AG04449 (cell line): ENCODE results near the gene CPXM2.

Experiments
- CTCF ChIA-PET: fragments of 350-600 bp; formaldehyde crosslinking; extraction: SDS; loops from one replicate; lab custom pipeline; 2021; ENCODE audit warnings: antibody characterized with exemption; lab: Yijun Ruan, JAX
- POLR2A ChIA-PET: fragments of 400-600, 350-600 bp; formaldehyde crosslinking; extraction: SDS; loops from one replicate; lab custom pipeline; 2020; ENCODE audit warnings: antibody characterized with exemption, inconsistent platforms; lab: Yijun Ruan, JAX
- DNase-seq: peaks from one replicate; pipeline ENCODE4 v3.0.0-alpha.2; 2010; ENCODE audit warnings: low read depth, low spot score
- H3K4me3 ChIP-seq: 2 replicates; pipeline ENCODE4 v1.5.1; 2011; ENCODE audit warnings: low read depth, mild to moderate bottlenecking, control low read depth, low read length
- CTCF ChIP-seq: IDR thresholded peaks from one replicate; pipeline ENCODE4 v1.5.1; 2011; ENCODE audit warnings: mild to moderate bottlenecking, moderate library complexity, low read length, control low read depth, inconsistent platforms; ENCODE audit not compliant: insufficient read depth; ENCODE audit errors: missing control alignments

Gene CPXM2

GRCh38 chr10:123715546-123715945, 176.1 kb downstream of the CPXM2 start:
- TF ChIP-seq CTCF = no peak
- DNase-seq = no peak
- POLR2A ChIA-PET = no interaction called here
- no peak overlapping the region for H3K4me3 ChIP-seq
- CTCF ChIA-PET = no interaction called here

- CTCF ChIA-PET = no interaction called here
These were observed 185.4 kb downstream of the CPXM2 start for GRCh38 chr10:123706236-123706635.

GRCh38 chr10:123704812-123705211, 186.8 kb downstream of the CPXM2 start:
- no peak for TF ChIP-seq CTCF
- DNase-seq = no peak
- ChIA-PET POLR2A (no interaction called here), CTCF (no interaction called here)
- H3K4me3 ChIP-seq = no peak overlapping the region

More at GRCh38 chr10:123706236-123706635, 185.4 kb downstream of the CPXM2 start:
- POLR2A ChIA-PET = no interaction called here
- DNase-seq = no peak
- no peak overlapping the region for H3K4me3 ChIP-seq
- no peak for TF ChIP-seq CTCF

DNA sequence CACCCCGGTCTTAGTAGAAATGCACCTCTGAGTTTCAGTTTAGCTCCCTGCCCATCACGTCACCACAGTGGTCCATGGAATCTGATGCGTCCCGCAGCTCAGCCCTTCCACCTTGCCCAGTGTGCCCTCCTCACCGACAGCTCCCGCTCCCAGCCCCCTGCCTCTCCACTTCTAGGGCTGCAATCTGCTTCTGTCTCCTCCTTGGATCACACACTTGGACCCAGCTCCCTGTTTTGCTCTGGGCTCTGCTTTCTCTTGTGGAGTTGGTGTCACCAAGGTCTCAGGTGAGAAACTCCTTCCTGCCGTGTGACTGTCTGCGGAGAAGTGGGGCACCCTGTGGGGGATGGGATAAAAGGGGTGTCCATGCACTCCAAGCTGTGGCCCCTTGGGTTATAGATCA, 187.5 kb downstream of the CPXM2 start:
- ChIA-PET POLR2A (no interaction called here), CTCF (no interaction called here)
- no peak for DNase-seq
- TF ChIP-seq CTCF = no peak
- H3K4me3 ChIP-seq = no peak overlapping the region

GRCh38 chr10:123703195-123703790, 188.3 kb downstream of the CPXM2 start:
- ChIA-PET CTCF (no interaction called here), POLR2A (no interaction called here)
- no peak for TF ChIP-seq CTCF
- DNase-seq = no peak
- no peak overlapping the region for H3K4me3 ChIP-seq
